Endothelial cell of umbilical vein (primary cell): ENCODE data around the gene RBKS. TPM values are rescaled to one million over a fixed set of nuclear protein-coding genes. Genes with fewer than 3 reads are reported as not detected.

Source experiments
- BruUV-seq: library from RNA; stranded (reverse); fragments of 400-500 nt; replicated peaks from 2 replicates; lab custom pipeline; 2021; lab: Mats Ljungman, UMichigan
- CTCF ChIA-PET: fragments of 300-600, 350-600 bp; sonication (Branson Sonifier 250); formaldehyde crosslinking; loops from one replicate; lab custom pipeline; 2021; ENCODE audit warnings: antibody characterized with exemption, inconsistent platforms; lab: Charles Lee
- POLR2A ChIA-PET: fragments of 300-600, 350-600 bp; sonication (Branson Sonifier 250); formaldehyde crosslinking; loops from one replicate; lab custom pipeline; 2021; ENCODE audit warnings: antibody characterized with exemption, inconsistent platforms; lab: Charles Lee
- DNase-seq: peaks from one replicate; pipeline ENCODE4 v3.0.0-alpha.2; 2011; ENCODE audit warnings: low read depth, low spot score
- FAIRE-seq: peaks from 2 replicates; lab custom pipeline; 2011; peaks lifted over from hg19 to GRCh38; lab: Jason Lieb, UNC
- H2AFZ ChIP-seq: 2 replicates; pipeline ENCODE4 v1.6.0; 2012; ENCODE audit warnings: low read depth, low read length, control low read depth, inconsistent platforms
- H3K27ac ChIP-seq: 2 replicates; pipeline ENCODE4 v1.5.1; 2011; ENCODE audit warnings: low read depth, mild to moderate bottlenecking, control low read depth, low read length, moderate library complexity; ENCODE audit not compliant: insufficient read depth
- H3K27me3 ChIP-seq, 2 experiments: 2 replicates each; pipeline versions ENCODE4 v1.6.0 to v1.6.1; 2011; ENCODE audit warnings: low read length in 2 of 2, mixed read lengths in 1 of 2; ENCODE audit not compliant: control insufficient read depth in 2 of 2, insufficient read depth in 2 of 2
- H3K36me3 ChIP-seq, 2 experiments: 2 replicates in 1 of 2; 3 replicates in 1 of 2; pipeline ENCODE4 v1.5.1; 2011; ENCODE audit warnings: low read length in 2 of 2, mild to moderate bottlenecking in 1 of 2, moderate library complexity in 1 of 2; ENCODE audit not compliant: control insufficient read depth in 2 of 2, insufficient read depth in 2 of 2; ENCODE audit errors: extremely low read depth in 1 of 2
- H3K4me1 ChIP-seq: 3 replicates; pipeline ENCODE4 v1.5.1; 2011; ENCODE audit warnings: mild to moderate bottlenecking, low read length; ENCODE audit not compliant: control insufficient read depth, insufficient read depth; ENCODE audit errors: extremely low read depth
- H3K4me2 ChIP-seq: 2 replicates; pipeline ENCODE4 v1.6.1; 2011; ENCODE audit warnings: low read length, control low read depth, mixed read lengths; ENCODE audit not compliant: insufficient read depth
- H3K4me3 ChIP-seq, 3 experiments: fragments of 200-600 bp in 1 of 3; sonication (generic), shearing (Covaris generic) in 1 of 3; replicated peaks in 1 of 3; 2 replicates each; pipeline ENCODE4 v1.5.1; 2011 to 2016; ENCODE audit warnings: control low read depth in 3 of 3, low read length in 3 of 3, mild to moderate bottlenecking in 2 of 3, inconsistent platforms in 1 of 3, low read depth in 1 of 3, moderate library complexity in 1 of 3; ENCODE audit not compliant: insufficient read depth in 1 of 3
- H3K79me2 ChIP-seq: 2 replicates; pipeline ENCODE4 v1.6.0; 2012; ENCODE audit warnings: low read length, inconsistent platforms; ENCODE audit not compliant: control insufficient read depth, insufficient read depth
- H3K9ac ChIP-seq: replicated peaks from 2 replicates; pipeline ENCODE3; 2011; ENCODE audit warnings: low read length, control low read depth; ENCODE audit not compliant: insufficient read depth; ENCODE audit errors: extremely low read depth
- H3K9me1 ChIP-seq: replicated peaks from 3 replicates; pipeline ENCODE4 v1.6.0; 2011; ENCODE audit warnings: mild to moderate bottlenecking, low read length; ENCODE audit not compliant: control insufficient read depth, insufficient read depth; ENCODE audit errors: extremely low read depth
- H3K9me3 ChIP-seq: replicated peaks from 2 replicates; pipeline ENCODE4 v1.5.1; 2012; ENCODE audit warnings: low read length, inconsistent platforms; ENCODE audit not compliant: control insufficient read depth, insufficient read depth
- H4K20me1 ChIP-seq: replicated peaks from 2 replicates; pipeline ENCODE3; 2011; ENCODE audit warnings: mild to moderate bottlenecking, low read length; ENCODE audit not compliant: control insufficient read depth, insufficient read depth; ENCODE audit errors: extremely low read depth
- CTCF ChIP-seq, 2 donors: IDR thresholded peaks; 1 replicate in 1 of 2; 2 replicates in 1 of 2; pipeline ENCODE4 v1.5.1; 2011; ENCODE audit warnings: low read length in 2 of 2, mild to moderate bottlenecking in 2 of 2, moderate library complexity in 2 of 2, control low read depth in 1 of 2, inconsistent platforms in 1 of 2, low read depth in 1 of 2; ENCODE audit not compliant: insufficient read depth in 1 of 2; ENCODE audit errors: extremely low read depth in 1 of 2
- EZH2 ChIP-seq: IDR thresholded peaks from 2 replicates; pipeline ENCODE4 v1.6.1; 2012; ENCODE audit warnings: borderline replicate concordance, low read depth, mild to moderate bottlenecking, moderate library complexity, low read length, inconsistent platforms; ENCODE audit not compliant: severe bottlenecking
- FOS ChIP-seq: IDR thresholded peaks from 2 replicates; pipeline ENCODE4 v1.6.1; 2011; ENCODE audit warnings: mild to moderate bottlenecking, low read length, moderate library complexity, borderline replicate concordance; ENCODE audit not compliant: insufficient read depth
- GATA2 ChIP-seq: IDR thresholded peaks from 2 replicates; pipeline ENCODE4 v1.7.0; 2011; ENCODE audit warnings: low read depth, mild to moderate bottlenecking, moderate library complexity, mixed read lengths, low read length; ENCODE audit not compliant: insufficient read length, insufficient read depth
- JUN ChIP-seq: IDR thresholded peaks from 2 replicates; pipeline ENCODE4 v1.6.1; 2011; ENCODE audit warnings: borderline replicate concordance, low read depth; ENCODE audit not compliant: insufficient read length, insufficient read depth
- MYC ChIP-seq: IDR thresholded peaks from one replicate; pipeline ENCODE4 v1.6.1; 2011; ENCODE audit warnings: mild to moderate bottlenecking, low read depth, low read length
- POLR2A ChIP-seq: IDR thresholded peaks from 2 replicates; pipeline ENCODE4 v1.6.1; 2012; ENCODE audit warnings: low read depth, mild to moderate bottlenecking, control low read depth, low read length
- POLR2AphosphoS5 ChIP-seq: IDR thresholded peaks from 2 replicates; pipeline ENCODE4 v1.6.1; 2012; ENCODE audit warnings: low read depth, mild to moderate bottlenecking, control low read depth, low read length, moderate library complexity; ENCODE audit not compliant: insufficient read depth
- dilution Hi-C: fragments of 300-500 bp; cut with MboI; formaldehyde crosslinking; loops from one replicate; pipeline ENCODE4 v1.15.0; 2019; ENCODE audit warnings: low sequenced_read_pairs; ENCODE audit not compliant: extremely low pct_ligation_motif_present
- intact Hi-C: fragments of 100-400 bp; cut with micrococcal nuclease; formaldehyde crosslinking; loops from one replicate; pipeline ENCODE4 v1.10.0; 2022
- polyA plus RNA-seq, 4 experiments: library from polyadenylated mRNA; depleted of rRNA in 3 of 4; stranded (reverse) in 3 of 4; unstranded in 1 of 4; fragments of >200 nt; gene quantifications; 2 replicates each; pipeline versions ENCODE4 v1.2.1 to v1.2.3, GENCODE V29; 2011 to 2012; ENCODE audit warnings: missing spikeins in 1 of 4
- total RNA-seq: library from RNA; stranded (reverse); gene quantifications from 2 replicates; pipeline ENCODE4 v1.2.3, GENCODE V29; 2021
- TF ChIP-seq, protein P1 (sequence below): IDR thresholded peaks from 2 replicates; pipeline ENCODE4 v1.6.1; 2011; ENCODE audit not compliant: insufficient read depth, insufficient read length

Gene RBKS
- total and polyA plus RNA-seq, 2 donors (not counting 3 experiments of a cell fraction or from before 2014, with no cell fraction given), result 0.64 to 1.8 TPM

DNA sequence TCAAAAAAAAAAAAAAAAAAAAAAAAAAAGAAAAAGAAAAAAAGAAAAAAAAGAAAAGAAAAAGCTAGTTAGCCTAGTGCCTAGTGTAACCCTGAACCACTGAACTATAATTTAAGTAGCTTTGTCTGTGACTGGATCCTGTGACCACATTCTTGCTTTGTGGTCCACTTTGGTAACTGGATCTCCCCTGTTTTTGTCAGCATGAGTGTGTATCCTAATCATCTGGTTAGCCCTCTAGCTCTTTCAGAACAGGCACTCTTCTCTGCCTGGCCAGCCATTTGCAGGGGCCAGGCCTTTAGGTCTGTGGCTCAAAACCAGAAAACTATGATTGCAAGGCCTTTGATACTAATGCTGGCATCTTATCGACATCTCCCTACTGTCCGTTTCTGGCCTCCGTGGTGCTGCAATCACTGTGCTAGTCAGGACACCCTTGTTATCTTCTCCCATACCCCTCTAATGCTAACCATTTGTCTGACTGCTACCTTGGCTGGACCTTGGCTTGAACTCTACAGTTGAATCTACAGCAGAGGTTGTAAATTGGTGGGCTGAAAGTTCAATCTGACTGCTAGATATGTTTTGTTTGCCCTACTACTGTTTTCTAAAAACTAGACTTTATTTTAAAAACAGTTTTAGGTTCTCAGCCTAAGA is 40.5 kb downstream of the RBKS start:
- no peaks in the 10 kb centered on the region for H3K9me1 ChIP-seq
- H3K4me2 ChIP-seq, result no peak overlapping the region
- BruUV-seq, result no TSS peak
- no peak overlapping the region for H3K4me3 ChIP-seq
- H3K36me3 ChIP-seq, result no peaks in the 10 kb centered on the region
- ChIA-PET CTCF (interaction anchor here (1.2 kb wide), 1 partner anchor 16 kb away, joined by 4 read pairs; no protein-coding TSS in a partner anchor), POLR2A (interaction anchor here (0.7 kb wide), 1 partner anchor 88 kb away, joined by 7 read pairs; no protein-coding TSS in a partner anchor)
- no peak overlapping the region for H2AFZ ChIP-seq
- no peaks in the 10 kb centered on the region for H3K9me3 ChIP-seq
- FAIRE-seq (no peak), DNase-seq (no peak)
- no peaks in the 10 kb centered on the region for H3K79me2 ChIP-seq
- no peaks in the 10 kb centered on the region for H3K27me3 ChIP-seq
- dilution Hi-C loops (no loop called here), intact Hi-C loops (no loop called here)
- no peak for TF ChIP-seq JUN
- TF ChIP-seq POLR2AphosphoS5, result no peak
- no peak for TF ChIP-seq EZH2
- TF ChIP-seq, protein P1, sequence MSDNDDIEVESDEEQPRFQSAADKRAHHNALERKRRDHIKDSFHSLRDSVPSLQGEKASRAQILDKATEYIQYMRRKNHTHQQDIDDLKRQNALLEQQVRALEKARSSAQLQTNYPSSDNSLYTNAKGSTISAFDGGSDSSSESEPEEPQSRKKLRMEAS, result no peak
- no peak for TF ChIP-seq GATA2
- TF ChIP-seq MYC, result no peak
- TF ChIP-seq CTCF (IDR thresholded peaks at IDR 0.05; ENCODE audit: extremely low read depth in 1 of 2, insufficient read depth in 1 of 2, low read depth in 1 of 2, low read length in 2 of 2), result no peak
- no peak for TF ChIP-seq FOS
- TF ChIP-seq POLR2A, result no peak
- H3K4me1 ChIP-seq, result no peaks in the 10 kb centered on the region
- H4K20me1 ChIP-seq, result no peaks in the 10 kb centered on the region
- no peak overlapping the region for H3K9ac ChIP-seq
- H3K27ac ChIP-seq, result no peak overlapping the region
